Measurements from ENCODE around the gene SMAD3. TPM values are rescaled to one million over a fixed set of nuclear protein-coding genes. Genes with fewer than 3 reads are reported as not detected.

The SMAD3 gene
- total and polyA plus RNA-seq, 4 donors: 4.0 to 12.2 (median 5.5) TPM

DNA sequence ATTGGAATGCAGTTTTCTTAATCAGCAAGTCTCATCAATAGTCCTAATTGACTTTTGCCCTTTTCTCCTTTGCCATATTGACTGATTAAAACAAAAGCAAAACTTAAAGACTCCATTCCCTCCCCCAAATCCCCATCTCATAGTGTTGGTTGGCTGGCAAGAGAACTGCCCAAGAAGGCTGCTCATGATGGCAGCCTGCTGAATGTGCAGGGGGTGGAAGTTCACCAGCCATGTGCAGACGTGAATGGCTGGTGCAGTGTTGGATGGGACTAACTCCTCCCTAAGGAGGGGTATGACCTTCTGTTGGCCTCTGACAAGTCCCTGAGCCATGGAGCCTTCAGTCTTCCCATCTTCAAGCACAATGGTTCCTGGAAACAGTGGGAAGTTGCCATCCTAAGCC lies 7.0 kb downstream of the SMAD3 start:
- Histone ChIP-seq H3K4me1 (ENCODE audit: control insufficient read depth in 4 of 4, insufficient read depth in 4 of 4, low read length in 3 of 4) (peaks cover 10 to 42% (median 25%) of the 10 kb centered on the region in 4 donors), H3K36me3 (ENCODE audit: control insufficient read depth in 4 of 4, insufficient read depth in 3 of 4, low read depth in 1 of 4, low read length in 3 of 4) (peaks cover 0 to 5% (median 0%) of the 10 kb centered on the region in 4 donors), H3K4me3 (ENCODE audit: low read depth in 1 of 3, low read length in 3 of 3) (no peak overlapping the region), H3K27me3 (ENCODE audit: control insufficient read depth in 4 of 4, insufficient read depth in 4 of 4, low read length in 3 of 4) (no peaks in the 10 kb centered on the region), H3K27ac (ENCODE audit: low read depth in 1 of 2, low read length in 2 of 2) (no peak overlapping the region), H3K9me3 (ENCODE audit: control insufficient read depth in 4 of 4, low read length in 3 of 4) (no peaks in the 10 kb centered on the region), H3K9ac (ENCODE audit: low read depth in 1 of 2, low read length in 2 of 2) (no peak overlapping the region)
- 78% methylated on average over 1 of the region's 1 CpG for WGBS
- DNase-seq (ENCODE audit: low spot score): no peak
- TF ChIP-seq FOXA2 (IDR thresholded peaks at IDR 0.05): no peak
- no peak for TF ChIP-seq REST (IDR thresholded peaks at IDR 0.05)
- no peak for TF ChIP-seq GABPA (IDR thresholded peaks at IDR 0.05 in 1 of 2, conservative IDR thresholded peaks at IDR 0.05 in 1 of 2)
- TF ChIP-seq, protein P1, sequence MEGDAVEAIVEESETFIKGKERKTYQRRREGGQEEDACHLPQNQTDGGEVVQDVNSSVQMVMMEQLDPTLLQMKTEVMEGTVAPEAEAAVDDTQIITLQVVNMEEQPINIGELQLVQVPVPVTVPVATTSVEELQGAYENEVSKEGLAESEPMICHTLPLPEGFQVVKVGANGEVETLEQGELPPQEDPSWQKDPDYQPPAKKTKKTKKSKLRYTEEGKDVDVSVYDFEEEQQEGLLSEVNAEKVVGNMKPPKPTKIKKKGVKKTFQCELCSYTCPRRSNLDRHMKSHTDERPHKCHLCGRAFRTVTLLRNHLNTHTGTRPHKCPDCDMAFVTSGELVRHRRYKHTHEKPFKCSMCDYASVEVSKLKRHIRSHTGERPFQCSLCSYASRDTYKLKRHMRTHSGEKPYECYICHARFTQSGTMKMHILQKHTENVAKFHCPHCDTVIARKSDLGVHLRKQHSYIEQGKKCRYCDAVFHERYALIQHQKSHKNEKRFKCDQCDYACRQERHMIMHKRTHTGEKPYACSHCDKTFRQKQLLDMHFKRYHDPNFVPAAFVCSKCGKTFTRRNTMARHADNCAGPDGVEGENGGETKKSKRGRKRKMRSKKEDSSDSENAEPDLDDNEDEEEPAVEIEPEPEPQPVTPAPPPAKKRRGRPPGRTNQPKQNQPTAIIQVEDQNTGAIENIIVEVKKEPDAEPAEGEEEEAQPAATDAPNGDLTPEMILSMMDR (IDR thresholded peaks at IDR 0.05; ENCODE audit: low read depth, low read length, missing input control): no peak
- no peak for TF ChIP-seq RXRA (IDR thresholded peaks at IDR 0.05)
- TF ChIP-seq RAD21 (IDR thresholded peaks at IDR 0.05): no peak
- no peak for TF ChIP-seq HNF4G (IDR thresholded peaks at IDR 0.05)
- TF ChIP-seq, protein P2, sequence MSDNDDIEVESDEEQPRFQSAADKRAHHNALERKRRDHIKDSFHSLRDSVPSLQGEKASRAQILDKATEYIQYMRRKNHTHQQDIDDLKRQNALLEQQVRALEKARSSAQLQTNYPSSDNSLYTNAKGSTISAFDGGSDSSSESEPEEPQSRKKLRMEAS (IDR thresholded peaks at IDR 0.05): no peak
- TF ChIP-seq TAF1 (conservative IDR thresholded peaks at IDR 0.05): no peak
- TF ChIP-seq YY1 (IDR thresholded peaks at IDR 0.05): no peak
- TF ChIP-seq NR2F2 (IDR thresholded peaks at IDR 0.05): no peak
- TF ChIP-seq, protein P3, sequence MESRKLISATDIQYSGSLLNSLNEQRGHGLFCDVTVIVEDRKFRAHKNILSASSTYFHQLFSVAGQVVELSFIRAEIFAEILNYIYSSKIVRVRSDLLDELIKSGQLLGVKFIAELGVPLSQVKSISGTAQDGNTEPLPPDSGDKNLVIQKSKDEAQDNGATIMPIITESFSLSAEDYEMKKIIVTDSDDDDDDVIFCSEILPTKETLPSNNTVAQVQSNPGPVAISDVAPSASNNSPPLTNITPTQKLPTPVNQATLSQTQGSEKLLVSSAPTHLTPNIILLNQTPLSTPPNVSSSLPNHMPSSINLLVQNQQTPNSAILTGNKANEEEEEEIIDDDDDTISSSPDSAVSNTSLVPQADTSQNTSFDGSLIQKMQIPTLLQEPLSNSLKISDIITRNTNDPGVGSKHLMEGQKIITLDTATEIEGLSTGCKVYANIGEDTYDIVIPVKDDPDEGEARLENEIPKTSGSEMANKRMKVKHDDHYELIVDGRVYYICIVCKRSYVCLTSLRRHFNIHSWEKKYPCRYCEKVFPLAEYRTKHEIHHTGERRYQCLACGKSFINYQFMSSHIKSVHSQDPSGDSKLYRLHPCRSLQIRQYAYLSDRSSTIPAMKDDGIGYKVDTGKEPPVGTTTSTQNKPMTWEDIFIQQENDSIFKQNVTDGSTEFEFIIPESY (IDR thresholded peaks at IDR 0.05): no peak

- no peak for DNase-seq (ENCODE audit: low spot score)
- H3K36me3 ChIP-seq (ENCODE audit: control insufficient read depth in 4 of 4, insufficient read depth in 3 of 4, low read depth in 1 of 4, low read length in 3 of 4): peaks cover 0 to 5% (median 0%) of the 10 kb centered on the region in 4 donors
- H3K9me3 ChIP-seq (ENCODE audit: control insufficient read depth in 4 of 4, low read length in 3 of 4): no peaks in the 10 kb centered on the region
- H3K27ac ChIP-seq (ENCODE audit: low read depth in 1 of 2, low read length in 2 of 2): no peak overlapping the region
- TF ChIP-seq FOXA1 (IDR thresholded peaks at IDR 0.05) (no peak), RXRA (IDR thresholded peaks at IDR 0.05) (no peak)
- WGBS: 83% methylated on average over 2 of the region's 2 CpGs
- H3K4me1 ChIP-seq (ENCODE audit: control insufficient read depth in 4 of 4, insufficient read depth in 4 of 4, low read length in 3 of 4): peaks cover 8 to 41% (median 21%) of the 10 kb centered on the region in 4 donors
- no peaks in the 10 kb centered on the region for H3K27me3 ChIP-seq (ENCODE audit: control insufficient read depth in 4 of 4, insufficient read depth in 4 of 4, low read length in 3 of 4)
- H3K9ac ChIP-seq (ENCODE audit: low read depth in 1 of 2, low read length in 2 of 2): no peak overlapping the region
- H3K4me3 ChIP-seq (ENCODE audit: low read depth in 1 of 3, low read length in 3 of 3): no peak overlapping the region
Measured at GRCh38 chr15:67072958-67073357, 7.6 kb downstream of the SMAD3 start.

Measured in liver (tissue), 9 donors.